Liver (tissue), 3 donors: ENCODE measurements around the gene CUBN.
A peak's percentile ranks its signal among the peaks of the same experiment; 100 is the strongest.

ENCODE experiments used
- EGR1 ChIP-seq, 2 donors: IDR thresholded peaks; 2 replicates each; pipeline ENCODE4 v1.6.1; 2016 to 2018; ENCODE audit warnings: antibody characterized with exemption in 2 of 2, low read depth in 2 of 2
- GABPA ChIP-seq, 2 donors: IDR thresholded peaks in 1 of 2; conservative IDR thresholded peaks in 1 of 2; 2 replicates each; pipeline ENCODE4 v1.6.1; 2016; ENCODE audit warnings: antibody characterized with exemption in 2 of 2, mild to moderate bottlenecking in 1 of 2, moderate library complexity in 1 of 2
- HNF4A ChIP-seq, 2 donors: conservative IDR thresholded peaks; 2 replicates each; pipeline ENCODE4 v1.6.1; 2016; ENCODE audit warnings: antibody characterized with exemption in 2 of 2, mild to moderate bottlenecking in 2 of 2
- JUND ChIP-seq, 2 donors: IDR thresholded peaks; 2 replicates each; pipeline ENCODE4 v1.6.1; 2016; ENCODE audit warnings: antibody characterized with exemption in 2 of 2
- SP1 ChIP-seq: IDR thresholded peaks from 2 replicates; pipeline ENCODE4 v1.6.1; 2018; ENCODE audit warnings: antibody characterized with exemption, mild to moderate bottlenecking
- TAF1 ChIP-seq: conservative IDR thresholded peaks from 2 replicates; pipeline ENCODE4 v1.6.1; 2016; ENCODE audit warnings: antibody characterized with exemption, mild to moderate bottlenecking
- YY1 ChIP-seq: IDR thresholded peaks from 2 replicates; pipeline ENCODE4 v1.6.1; 2016; ENCODE audit warnings: antibody characterized with exemption, mild to moderate bottlenecking
- TF ChIP-seq, protein P1 (sequence below): fragments of 150-350 bp; IDR thresholded peaks from 2 replicates; pipeline ENCODE4 v1.5.1; 2017; ENCODE audit warnings: improper control_type of control experiment, low read depth, low read length; ENCODE audit not compliant: missing input control
- TF ChIP-seq, protein P2 (sequence below): IDR thresholded peaks from 2 replicates; pipeline ENCODE4 v1.6.1; 2016; ENCODE audit warnings: antibody characterized with exemption, mild to moderate bottlenecking
- TF ChIP-seq, protein P3 (sequence below): IDR thresholded peaks from 2 replicates; pipeline ENCODE4 v1.6.1; 2016; ENCODE audit warnings: antibody characterized with exemption
- TF ChIP-seq, protein P4 (sequence below): IDR thresholded peaks from 2 replicates; pipeline ENCODE4 v1.6.1; 2016; ENCODE audit warnings: antibody characterized with exemption
- donor health status: healthy.
- donor health status: healthy.

DNA sequence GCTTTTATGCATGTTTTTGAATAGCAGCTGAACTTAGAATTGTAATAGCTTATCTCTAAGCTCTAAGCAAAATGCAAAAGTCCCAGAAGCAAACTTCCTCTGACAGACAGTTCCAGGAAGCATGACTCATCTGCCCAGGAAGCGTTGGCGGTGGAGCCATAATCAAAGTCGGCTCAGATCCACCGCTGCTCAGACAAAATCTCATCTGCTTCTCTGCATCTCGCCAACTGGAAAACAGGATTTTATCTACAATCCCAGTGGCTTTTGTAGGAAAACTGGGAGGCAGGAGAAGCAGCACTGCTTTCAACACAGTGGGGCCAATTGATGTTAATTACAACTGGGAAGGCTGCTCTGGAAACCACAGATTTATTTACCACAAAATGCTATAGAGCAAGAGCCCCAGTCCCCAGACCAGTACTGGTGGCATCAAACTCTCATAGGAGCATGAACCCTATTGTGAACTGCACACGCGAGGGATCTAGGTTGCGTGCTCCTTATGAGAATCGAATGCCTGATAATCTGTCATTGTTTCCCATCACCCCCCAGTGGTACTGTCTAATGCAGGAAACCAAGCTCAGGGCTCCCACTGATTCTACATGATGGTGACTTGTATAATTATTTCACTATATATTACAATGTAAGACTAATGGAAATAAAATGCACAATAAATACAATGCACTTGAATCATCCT is 99.9 kb downstream of the CUBN start:
- peak; percentile 30 for TF ChIP-seq SP1
- TF ChIP-seq, protein P1, sequence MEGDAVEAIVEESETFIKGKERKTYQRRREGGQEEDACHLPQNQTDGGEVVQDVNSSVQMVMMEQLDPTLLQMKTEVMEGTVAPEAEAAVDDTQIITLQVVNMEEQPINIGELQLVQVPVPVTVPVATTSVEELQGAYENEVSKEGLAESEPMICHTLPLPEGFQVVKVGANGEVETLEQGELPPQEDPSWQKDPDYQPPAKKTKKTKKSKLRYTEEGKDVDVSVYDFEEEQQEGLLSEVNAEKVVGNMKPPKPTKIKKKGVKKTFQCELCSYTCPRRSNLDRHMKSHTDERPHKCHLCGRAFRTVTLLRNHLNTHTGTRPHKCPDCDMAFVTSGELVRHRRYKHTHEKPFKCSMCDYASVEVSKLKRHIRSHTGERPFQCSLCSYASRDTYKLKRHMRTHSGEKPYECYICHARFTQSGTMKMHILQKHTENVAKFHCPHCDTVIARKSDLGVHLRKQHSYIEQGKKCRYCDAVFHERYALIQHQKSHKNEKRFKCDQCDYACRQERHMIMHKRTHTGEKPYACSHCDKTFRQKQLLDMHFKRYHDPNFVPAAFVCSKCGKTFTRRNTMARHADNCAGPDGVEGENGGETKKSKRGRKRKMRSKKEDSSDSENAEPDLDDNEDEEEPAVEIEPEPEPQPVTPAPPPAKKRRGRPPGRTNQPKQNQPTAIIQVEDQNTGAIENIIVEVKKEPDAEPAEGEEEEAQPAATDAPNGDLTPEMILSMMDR: no peak
- TF ChIP-seq YY1: no peak
- no peak for TF ChIP-seq HNF4A (conservative IDR thresholded peaks at IDR 0.05)
- TF ChIP-seq, protein P2, sequence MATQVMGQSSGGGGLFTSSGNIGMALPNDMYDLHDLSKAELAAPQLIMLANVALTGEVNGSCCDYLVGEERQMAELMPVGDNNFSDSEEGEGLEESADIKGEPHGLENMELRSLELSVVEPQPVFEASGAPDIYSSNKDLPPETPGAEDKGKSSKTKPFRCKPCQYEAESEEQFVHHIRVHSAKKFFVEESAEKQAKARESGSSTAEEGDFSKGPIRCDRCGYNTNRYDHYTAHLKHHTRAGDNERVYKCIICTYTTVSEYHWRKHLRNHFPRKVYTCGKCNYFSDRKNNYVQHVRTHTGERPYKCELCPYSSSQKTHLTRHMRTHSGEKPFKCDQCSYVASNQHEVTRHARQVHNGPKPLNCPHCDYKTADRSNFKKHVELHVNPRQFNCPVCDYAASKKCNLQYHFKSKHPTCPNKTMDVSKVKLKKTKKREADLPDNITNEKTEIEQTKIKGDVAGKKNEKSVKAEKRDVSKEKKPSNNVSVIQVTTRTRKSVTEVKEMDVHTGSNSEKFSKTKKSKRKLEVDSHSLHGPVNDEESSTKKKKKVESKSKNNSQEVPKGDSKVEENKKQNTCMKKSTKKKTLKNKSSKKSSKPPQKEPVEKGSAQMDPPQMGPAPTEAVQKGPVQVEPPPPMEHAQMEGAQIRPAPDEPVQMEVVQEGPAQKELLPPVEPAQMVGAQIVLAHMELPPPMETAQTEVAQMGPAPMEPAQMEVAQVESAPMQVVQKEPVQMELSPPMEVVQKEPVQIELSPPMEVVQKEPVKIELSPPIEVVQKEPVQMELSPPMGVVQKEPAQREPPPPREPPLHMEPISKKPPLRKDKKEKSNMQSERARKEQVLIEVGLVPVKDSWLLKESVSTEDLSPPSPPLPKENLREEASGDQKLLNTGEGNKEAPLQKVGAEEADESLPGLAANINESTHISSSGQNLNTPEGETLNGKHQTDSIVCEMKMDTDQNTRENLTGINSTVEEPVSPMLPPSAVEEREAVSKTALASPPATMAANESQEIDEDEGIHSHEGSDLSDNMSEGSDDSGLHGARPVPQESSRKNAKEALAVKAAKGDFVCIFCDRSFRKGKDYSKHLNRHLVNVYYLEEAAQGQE: no peak
- TF ChIP-seq, protein P3, sequence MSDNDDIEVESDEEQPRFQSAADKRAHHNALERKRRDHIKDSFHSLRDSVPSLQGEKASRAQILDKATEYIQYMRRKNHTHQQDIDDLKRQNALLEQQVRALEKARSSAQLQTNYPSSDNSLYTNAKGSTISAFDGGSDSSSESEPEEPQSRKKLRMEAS: peak; percentile 33
- peak; percentile 93 to 97 for TF ChIP-seq JUND (IDR thresholded peaks at IDR 0.05)
- no peak for TF ChIP-seq GABPA (IDR thresholded peaks at IDR 0.05 in 1 of 2, conservative IDR thresholded peaks at IDR 0.05 in 1 of 2)
- TF ChIP-seq, protein P4, sequence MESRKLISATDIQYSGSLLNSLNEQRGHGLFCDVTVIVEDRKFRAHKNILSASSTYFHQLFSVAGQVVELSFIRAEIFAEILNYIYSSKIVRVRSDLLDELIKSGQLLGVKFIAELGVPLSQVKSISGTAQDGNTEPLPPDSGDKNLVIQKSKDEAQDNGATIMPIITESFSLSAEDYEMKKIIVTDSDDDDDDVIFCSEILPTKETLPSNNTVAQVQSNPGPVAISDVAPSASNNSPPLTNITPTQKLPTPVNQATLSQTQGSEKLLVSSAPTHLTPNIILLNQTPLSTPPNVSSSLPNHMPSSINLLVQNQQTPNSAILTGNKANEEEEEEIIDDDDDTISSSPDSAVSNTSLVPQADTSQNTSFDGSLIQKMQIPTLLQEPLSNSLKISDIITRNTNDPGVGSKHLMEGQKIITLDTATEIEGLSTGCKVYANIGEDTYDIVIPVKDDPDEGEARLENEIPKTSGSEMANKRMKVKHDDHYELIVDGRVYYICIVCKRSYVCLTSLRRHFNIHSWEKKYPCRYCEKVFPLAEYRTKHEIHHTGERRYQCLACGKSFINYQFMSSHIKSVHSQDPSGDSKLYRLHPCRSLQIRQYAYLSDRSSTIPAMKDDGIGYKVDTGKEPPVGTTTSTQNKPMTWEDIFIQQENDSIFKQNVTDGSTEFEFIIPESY: no peak
- TF ChIP-seq EGR1 (IDR thresholded peaks at IDR 0.05; ENCODE audit: low read depth in 2 of 2): peak in 1 of 2 donors; percentile 22
- TF ChIP-seq TAF1: no peak
